ENCODE results near the gene PRKCA.
"Not testable (repeated sequence)": the region's sequence is repeated elsewhere in the genome, so short reads cannot be mapped to it uniquely, and the experiment has no call there.

PRKCA gene

GRCh38 chr17:66351701-66352100, 49.3 kb downstream of the PRKCA start:
- DNase-seq (ENCODE audit: low read depth), result no peak

DNA sequence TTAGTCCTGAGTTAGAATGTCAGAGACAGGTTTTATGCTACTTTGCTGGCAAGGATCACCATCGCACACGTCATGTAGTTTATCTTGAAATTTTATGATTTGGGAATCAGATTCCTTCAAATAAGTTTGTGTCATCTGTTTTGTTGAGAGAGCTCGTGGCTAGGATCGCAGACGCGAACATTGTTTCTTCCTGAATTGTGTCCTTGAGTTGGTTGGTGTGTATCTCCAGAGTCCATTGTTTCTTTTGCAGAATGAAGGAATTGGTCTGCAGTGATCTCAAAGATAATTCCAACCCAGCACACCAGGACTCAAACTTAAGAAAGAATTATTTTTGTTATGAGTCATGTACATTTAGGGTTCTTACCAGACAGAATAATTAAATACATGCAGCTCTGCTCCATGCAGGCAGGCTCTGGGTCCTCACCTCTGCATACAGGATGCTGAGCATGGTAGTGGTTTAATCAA, 51.6 kb downstream of the PRKCA start:
- no peak for DNase-seq (ENCODE audit: low read depth)

DNA sequence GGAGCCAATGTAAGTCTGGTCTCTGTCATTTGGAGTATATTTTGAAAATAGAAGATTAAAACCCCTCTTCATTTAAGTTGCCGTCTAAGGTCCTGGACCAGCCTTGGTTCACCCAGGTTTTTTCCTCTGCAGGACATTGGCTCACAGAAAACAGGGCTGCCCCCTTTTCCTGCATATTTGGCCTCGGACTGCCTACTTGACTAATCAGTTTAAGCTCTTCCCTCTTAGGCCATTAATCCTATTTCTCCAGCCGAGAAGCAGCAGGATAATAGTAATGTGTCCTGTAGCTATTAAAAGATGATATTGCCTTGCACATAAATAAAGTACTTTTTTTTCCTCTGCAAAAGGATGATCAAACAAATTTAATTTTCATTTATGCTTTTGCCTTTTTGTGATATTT, 52.1 kb downstream of the PRKCA start:
- DNase-seq (ENCODE audit: low read depth), result no peak

GRCh38 chr17:66354981-66355380, 52.6 kb downstream of the PRKCA start:
- DNase-seq (ENCODE audit: low read depth), result peak; percentile 39

- DNase-seq (ENCODE audit: low read depth), result no peak
Observed at GRCh38 chr17:66355510-66355909, 53.1 kb downstream of the PRKCA start.

- no peak for DNase-seq (ENCODE audit: low read depth)
Observed at GRCh38 chr17:66357037-66357436, 54.6 kb downstream of the PRKCA start.

GRCh38 chr17:66359351-66359750, 56.9 kb downstream of the PRKCA start:
- DNase-seq (ENCODE audit: low read depth), result no peak

GRCh38 chr17:66360961-66361565, 58.6 kb downstream of the PRKCA start:
- not testable (repeated sequence) for DNase-seq (ENCODE audit: low read depth)

GRCh38 chr17:66364508-66364907, 62.1 kb downstream of the PRKCA start:
- DNase-seq (ENCODE audit: low read depth), result no peak

DNA sequence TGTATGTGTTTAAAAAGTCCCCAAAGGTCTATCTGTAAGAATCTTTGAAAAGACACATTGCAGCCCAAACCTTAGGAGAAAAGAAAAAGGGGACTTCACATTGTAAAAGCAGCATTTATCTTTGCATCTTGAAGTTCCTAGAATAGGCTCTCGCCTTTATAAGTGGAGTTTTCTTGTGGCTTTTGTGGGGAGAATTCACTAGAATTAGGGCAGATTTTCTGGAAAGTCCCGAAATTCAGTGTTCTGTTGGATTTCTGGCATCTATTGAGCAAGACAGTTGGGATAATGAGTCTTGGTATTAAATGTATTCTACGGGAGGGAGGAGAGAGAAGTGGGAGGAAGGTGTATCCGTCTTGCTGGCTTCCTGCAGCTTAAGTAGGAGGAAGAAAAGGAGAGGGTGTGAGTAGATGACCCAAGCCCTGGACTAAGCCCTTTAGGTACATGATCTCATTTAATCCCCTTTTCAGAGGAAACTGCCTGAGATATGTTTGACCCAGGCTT, 62.6 kb downstream of the PRKCA start:
- no peak for DNase-seq (ENCODE audit: low read depth)

GRCh38 chr17:66365903-66366302, 63.5 kb downstream of the PRKCA start:
- DNase-seq (ENCODE audit: low read depth), result no peak

DNA sequence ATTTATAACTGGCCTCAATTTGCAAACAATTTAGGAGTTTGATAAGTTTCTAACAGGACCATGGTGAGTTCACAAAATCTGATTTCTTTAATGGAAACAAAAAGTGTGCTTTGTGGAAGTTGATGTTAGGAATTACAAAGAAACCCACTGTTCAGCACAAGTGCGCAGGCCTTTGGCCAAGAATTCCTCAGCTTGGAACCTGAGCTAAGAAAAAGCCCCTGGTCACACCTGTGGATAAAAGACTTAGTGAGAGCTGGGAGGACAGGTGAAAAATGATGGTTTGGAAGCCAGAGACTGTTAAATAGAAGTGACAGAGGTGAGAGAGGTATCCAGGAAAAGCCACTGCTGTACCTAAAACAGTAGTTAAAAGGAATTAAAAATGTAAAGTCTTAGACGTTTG, 64.7 kb downstream of the PRKCA start:
- no peak for DNase-seq (ENCODE audit: low read depth)

DNA sequence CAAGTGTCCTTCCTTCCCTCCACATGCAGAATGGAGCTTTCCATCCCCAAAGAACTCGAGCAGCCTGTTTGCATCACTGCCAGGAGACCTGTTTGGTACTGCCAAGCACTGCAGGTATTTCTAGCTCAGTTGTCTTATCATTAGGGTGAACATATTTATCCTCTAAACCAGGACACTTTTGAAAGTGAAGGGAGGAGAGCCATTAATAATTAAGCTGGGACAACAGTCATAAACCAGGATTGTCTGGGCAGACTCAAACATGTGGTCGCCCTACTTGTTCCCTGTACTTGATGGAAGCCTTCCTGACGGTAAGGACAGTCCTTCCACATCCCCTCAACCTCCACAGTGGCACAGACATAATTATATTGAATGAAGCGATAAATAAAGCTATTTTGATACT, 67.4 kb downstream of the PRKCA start:
- DNase-seq (ENCODE audit: low read depth), result no peak

GRCh38 chr17:66371561-66371960, 69.1 kb downstream of the PRKCA start:
- no peak for DNase-seq (ENCODE audit: low read depth)

DNA sequence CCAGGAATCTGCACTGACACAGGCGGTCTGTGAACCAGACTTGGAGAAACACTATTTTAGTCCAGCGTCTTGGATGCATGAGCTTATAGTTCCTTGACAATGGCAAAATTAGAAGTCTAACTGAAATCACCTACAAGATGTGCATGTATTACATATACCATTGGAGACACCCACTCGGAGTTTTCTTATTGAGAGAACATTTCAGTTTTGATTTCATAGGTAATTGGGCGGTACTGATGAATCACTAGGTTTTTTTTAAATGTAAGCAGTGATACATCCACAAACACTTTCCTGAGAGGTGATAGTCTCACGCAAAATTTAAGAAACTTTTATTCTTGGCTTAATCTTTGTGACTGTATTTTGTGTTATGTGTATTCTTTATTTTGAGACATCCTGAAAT, 69.8 kb downstream of the PRKCA start:
- no peak for DNase-seq (ENCODE audit: low read depth)

DNA sequence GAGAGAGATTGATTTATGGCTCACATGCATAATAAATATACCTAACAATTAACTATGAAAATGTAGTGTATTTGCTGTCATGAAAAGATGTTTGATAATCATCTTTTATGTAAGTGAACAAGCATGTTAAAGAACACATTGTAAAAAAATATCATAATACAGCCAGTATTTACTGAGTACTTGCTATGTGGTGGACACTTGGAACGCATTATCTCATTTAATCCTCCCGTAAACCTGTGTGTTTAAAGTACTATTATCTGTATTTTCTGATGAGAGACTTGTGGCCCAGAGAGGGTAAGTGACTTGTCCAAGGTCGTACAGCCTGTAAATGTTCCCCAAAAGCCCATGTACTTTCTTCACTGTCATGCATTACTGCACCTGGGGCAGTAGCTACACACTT, 70.7 kb downstream of the PRKCA start:
- DNase-seq (ENCODE audit: low read depth), result no peak

DNA sequence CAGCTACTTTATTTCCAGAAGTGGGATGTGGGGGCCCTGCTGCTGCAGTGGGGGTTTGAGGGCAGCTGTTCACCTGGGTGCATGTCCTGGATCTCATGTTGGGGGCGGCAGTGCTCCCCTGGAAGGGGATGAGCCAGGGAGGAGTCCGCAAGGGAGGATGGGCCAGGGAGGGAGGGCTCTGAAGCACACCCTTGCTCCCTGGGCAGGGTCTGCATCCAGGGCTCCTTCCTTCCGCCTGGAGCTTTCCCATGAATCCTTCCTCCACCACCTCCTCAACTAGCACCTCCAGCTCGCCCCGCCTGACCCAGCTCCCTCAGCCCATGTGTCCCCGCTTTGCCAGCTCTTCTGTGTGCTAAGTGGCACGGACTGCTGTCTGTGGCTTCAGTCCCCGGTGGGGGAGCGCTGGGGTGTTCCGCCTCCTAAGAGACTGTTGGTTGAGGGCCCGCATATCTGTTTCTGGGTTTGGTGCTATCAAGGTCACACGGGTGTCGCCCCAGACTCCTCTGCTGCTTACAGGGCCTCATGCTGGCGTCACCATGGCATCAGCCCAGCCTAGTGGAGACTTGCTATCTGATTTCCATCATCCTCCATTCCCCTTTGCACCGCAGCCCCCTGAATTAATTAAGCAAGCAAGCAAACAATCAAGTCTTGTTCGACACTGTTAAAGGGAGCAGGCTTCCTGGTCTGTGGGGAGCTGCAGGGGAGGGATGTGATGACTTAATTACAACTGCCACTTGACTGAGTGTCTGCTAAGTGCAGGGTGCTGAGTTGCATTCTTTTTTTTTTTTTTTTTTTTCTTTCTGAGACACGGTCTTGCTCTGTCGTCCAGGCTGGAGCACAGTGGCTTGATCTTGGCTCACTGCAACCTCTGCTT, 71.8 kb downstream of the PRKCA start:
- no peak for DNase-seq (ENCODE audit: low read depth)

DNA sequence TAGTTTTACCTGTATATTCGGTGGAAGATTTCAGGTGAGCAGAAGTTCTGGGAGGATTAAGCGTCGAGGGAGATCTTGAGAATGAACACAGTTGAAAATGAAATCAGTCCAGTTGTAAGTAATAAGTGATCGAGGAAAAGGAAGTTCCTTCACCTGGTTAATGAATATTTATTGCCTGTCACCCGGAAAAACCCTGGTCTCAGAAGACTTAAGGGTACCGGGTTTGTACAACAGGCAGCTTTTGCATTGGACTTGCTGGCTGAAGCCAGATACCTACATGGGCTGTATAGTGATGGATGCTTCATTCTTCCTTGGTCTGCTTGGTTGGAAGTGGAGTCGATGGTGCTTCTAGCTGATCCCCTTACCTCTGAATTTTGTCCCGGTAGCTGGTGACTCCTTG, 72.7 kb downstream of the PRKCA start:
- DNase-seq (ENCODE audit: low read depth), result no peak

DNA sequence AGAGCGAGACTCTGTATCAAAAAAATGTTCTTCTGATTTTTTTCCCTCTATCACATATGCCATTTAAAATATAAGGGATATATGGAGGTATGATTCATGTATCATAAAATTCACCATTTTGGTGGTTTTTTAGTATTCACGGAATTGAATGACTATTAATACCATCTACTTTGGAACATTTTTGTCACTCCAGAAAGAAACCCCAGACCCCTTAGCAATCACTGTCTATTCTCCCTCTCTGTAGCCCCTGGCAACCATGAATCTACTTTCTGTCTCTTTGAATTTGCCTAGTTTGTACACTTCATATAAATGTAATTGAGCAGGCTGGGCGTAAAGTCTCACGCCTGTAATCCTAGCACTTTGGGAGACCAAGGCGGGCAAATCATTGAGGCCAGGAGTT, 75.9 kb downstream of the PRKCA start:
- DNase-seq (ENCODE audit: low read depth), result no peak

GRCh38 chr17:66379544-66379943, 77.1 kb downstream of the PRKCA start:
- DNase-seq (ENCODE audit: low read depth), result no peak

DNA sequence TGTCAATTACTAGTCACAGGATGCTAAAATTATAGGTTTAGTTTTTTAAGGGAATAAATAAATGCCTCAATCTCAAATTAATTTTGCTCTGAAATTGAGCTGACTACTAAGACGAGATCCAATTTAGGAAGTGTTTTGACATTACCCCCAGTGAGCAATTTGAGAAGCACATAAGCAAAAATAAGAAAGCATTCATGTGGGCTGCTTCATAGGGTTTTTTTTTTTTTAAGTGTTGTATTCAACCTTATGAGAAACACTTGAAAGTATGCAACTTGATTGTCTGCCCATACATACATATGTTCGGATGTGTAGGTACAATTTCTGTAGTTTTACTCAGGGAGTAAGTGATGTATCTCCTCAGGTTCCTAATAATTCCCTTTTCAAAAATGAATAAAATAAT, 77.6 kb downstream of the PRKCA start:
- DNase-seq (ENCODE audit: low read depth), result no peak

DNA sequence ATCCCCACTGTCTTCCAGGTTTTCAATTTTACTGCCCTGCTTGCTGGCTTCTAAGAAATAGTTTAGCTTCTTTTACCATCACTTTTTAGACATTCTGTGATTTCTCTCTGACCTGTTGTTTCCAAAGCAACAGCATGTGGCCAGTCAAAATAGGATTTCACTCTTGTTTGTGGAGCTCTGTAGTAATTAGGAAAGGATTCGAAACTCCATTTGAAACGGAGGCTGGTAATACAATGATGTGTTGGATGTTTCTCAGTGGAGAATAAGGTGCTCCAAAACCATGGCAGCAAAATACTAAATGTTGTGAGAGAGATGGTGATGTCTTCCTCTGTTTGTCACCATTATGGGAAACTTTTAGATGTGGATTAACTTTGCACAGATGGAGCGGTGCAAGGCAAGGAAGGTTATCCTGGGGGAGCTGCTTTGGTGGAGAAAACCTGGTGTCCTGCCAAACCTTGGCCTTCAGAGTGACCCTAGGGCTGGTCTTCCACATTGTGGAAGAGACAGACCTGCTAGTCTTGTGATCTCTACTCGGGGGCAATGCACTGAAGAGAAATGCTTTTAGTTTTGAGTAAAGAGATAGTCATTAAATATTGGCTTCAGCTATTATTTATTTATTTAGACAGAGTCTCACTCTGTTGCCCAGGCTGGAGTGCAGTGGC, 79.4 kb downstream of the PRKCA start:
- no peak for DNase-seq (ENCODE audit: low read depth)

DNA sequence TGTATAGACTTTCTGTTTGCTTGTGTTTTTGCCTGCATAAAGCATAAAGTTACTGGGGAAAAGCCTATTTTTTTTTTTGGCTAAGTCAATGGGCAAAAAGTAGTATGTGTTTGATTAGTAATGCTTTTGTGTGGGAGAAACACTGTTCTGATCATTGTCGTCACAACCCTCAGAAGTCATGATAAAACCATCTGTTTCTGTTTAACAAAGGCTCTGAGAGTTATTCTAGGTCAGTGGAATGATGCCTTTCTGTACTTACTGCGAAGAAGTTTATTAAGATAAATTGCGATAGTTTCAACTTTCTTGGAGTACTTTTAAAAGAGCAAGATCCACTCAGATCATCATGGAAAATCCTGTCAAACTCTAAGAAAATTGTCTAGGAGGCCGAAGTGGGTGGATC, 80.9 kb downstream of the PRKCA start:
- DNase-seq (ENCODE audit: low read depth), result peak; percentile 92
